ENCODE results near the gene TMEM117. TPM values are rescaled to one million over a fixed set of nuclear protein-coding genes. Genes with fewer than 3 reads are reported as not detected.
"Not testable (repeated sequence)": the region's sequence is repeated elsewhere in the genome, so short reads cannot be mapped to it uniquely, and the experiment has no call there.

TMEM117 gene
- total RNA-seq, 1 donor from 2014 or later: 3.8 TPM

DNA sequence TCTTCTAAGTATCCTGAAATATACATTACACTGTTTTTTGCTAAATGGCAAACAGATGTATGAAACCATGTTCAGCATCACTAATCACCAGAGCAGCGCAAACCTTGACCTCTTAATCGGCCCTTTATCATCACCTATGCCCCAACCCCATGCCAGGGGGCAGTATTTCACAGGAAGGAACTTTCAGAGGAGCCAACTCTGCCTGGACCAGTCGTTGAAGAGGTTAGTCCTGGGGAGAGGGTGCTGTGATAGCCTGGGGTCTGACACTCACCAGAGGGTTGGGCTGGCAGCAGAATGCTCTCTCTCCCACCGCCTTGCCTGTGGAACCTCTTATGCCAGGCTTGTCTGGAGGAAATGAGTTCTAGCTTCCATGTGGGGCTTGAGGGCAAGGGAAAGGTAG lies 411.7 kb downstream of the TMEM117 start:
- TF ChIP-seq, protein P1, sequence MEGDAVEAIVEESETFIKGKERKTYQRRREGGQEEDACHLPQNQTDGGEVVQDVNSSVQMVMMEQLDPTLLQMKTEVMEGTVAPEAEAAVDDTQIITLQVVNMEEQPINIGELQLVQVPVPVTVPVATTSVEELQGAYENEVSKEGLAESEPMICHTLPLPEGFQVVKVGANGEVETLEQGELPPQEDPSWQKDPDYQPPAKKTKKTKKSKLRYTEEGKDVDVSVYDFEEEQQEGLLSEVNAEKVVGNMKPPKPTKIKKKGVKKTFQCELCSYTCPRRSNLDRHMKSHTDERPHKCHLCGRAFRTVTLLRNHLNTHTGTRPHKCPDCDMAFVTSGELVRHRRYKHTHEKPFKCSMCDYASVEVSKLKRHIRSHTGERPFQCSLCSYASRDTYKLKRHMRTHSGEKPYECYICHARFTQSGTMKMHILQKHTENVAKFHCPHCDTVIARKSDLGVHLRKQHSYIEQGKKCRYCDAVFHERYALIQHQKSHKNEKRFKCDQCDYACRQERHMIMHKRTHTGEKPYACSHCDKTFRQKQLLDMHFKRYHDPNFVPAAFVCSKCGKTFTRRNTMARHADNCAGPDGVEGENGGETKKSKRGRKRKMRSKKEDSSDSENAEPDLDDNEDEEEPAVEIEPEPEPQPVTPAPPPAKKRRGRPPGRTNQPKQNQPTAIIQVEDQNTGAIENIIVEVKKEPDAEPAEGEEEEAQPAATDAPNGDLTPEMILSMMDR (conservative IDR thresholded peaks at IDR 0.05; ENCODE audit: low read depth, low read length): peak; percentile 34
- H3K4me3 ChIP-seq (ENCODE audit: low read depth, low read length): no peak overlapping the region
- DNase-seq (ENCODE audit: low read depth): no peak

DNA sequence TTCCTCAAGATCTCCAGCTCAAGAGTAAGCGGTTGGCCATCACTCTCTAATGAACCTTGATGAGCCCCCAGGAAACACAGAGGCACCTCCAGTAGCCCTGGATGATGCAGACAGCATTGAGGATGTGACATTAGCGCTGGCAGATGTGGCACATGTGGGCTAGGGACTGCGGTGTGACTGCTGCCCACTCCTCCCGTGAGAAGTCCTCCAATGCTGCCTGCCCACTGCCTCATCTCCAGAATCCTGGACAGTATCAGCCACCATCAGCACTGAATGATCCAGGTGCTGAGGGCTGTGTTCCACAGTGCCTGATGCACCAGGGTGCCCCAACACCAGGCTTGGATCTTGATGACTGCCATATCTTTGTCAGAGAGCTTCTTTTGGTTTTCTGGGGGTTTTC lies 412.6 kb downstream of the TMEM117 start:
- TF ChIP-seq, protein P1 (conservative IDR thresholded peaks at IDR 0.05; ENCODE audit: low read depth, low read length): no peak

DNA sequence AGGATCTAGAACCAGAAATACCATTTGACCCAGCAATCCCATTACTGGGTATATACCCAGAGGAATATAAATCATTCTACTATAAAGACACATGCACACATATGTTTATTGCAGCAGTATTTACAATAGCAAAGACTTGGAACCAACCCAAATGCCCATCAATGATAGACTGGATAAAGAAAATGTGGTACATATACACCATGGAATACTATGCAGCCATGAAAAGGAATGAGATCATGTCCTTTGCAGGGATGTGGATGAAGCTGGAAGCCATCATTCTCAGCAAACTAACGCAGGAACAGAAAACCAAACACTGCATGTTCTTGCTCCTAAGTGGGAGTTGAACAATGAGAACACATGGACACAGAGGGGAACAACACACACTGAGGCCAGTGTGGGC lies 414.6 kb downstream of the TMEM117 start:
- not testable (repeated sequence) for DNase-seq (ENCODE audit: low read depth); H3K4me3 ChIP-seq (ENCODE audit: low read depth, low read length)

More for the DNA sequence above, 412.6 kb downstream of the TMEM117 start:
- no peak overlapping the region for H3K4me3 ChIP-seq (ENCODE audit: low read depth, low read length)
- DNase-seq (ENCODE audit: low read depth): no peak

DNA sequence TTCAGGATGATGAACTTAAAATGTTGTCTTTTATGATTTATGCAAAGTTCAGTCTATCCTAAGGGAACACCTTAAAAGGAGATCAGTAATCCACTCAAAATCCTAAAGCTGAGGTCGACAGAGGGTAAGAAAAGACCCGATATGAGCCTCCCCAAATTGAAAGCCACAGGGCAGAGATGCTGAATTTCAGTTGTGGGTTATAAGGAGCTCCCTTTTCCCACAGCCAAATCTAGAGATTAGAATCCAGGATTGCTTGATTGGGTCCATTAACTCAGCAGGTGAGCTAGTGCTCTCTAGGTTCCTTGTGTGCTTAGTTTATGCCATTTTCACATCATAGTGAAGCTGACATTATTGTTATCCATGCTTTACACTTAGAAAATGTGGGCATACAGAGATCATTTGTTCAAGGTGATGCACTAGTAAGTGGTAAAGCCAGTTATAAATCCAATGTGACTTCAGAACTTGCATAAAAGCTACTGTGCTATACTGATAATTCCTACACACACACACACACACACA lies 417.5 kb downstream of the TMEM117 start:
- DNase-seq (ENCODE audit: low read depth): no peak
- no peak overlapping the region for H3K4me3 ChIP-seq (ENCODE audit: low read depth, low read length)
- TF ChIP-seq, protein P1 (conservative IDR thresholded peaks at IDR 0.05; ENCODE audit: low read depth, low read length): no peak

DNA sequence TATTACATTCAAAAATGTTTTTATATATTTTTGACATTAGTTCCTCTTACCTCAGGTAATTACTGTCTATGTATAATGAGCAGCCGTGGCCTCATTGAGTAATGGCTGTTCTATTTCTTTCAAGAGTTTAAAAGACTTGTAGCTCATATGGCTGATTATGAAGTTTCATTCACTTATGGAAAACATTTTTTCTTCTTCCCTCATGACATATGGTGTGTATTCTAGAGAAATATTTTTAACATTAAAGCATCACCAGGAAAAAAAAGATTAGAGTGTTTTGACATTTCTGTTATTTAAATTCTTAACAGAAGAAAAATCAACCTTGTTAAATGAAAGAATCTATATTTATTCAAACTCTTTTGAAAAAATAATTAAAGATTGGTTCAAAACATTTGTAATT lies 422.4 kb downstream of the TMEM117 start:
- H3K4me3 ChIP-seq (ENCODE audit: low read depth, low read length): no peak overlapping the region
- TF ChIP-seq, protein P1 (conservative IDR thresholded peaks at IDR 0.05; ENCODE audit: low read depth, low read length): no peak
- no peak for DNase-seq (ENCODE audit: low read depth)

DNA sequence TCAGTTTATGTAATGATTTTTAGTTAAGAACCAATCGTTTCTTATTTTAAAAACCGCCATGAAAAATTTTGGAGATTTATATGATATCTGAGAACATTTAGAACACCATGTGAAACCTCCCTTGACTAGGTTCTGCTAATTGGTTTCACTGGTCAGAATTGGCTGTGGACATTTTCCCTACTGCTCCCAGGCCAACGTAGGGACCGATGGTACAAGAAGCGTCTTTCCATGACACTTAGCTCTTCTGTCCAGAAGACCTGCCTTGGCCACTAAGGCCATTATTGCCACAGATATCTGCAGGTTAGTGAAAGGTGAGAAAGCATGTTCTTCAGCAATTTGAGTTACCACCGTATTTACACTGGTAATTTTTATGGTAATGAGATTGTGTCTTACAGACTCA lies 424.0 kb downstream of the TMEM117 start:
- TF ChIP-seq, protein P1 (conservative IDR thresholded peaks at IDR 0.05; ENCODE audit: low read depth, low read length): no peak
- H3K4me3 ChIP-seq (ENCODE audit: low read depth, low read length): no peak overlapping the region
- no peak for DNase-seq (ENCODE audit: low read depth)

DNA sequence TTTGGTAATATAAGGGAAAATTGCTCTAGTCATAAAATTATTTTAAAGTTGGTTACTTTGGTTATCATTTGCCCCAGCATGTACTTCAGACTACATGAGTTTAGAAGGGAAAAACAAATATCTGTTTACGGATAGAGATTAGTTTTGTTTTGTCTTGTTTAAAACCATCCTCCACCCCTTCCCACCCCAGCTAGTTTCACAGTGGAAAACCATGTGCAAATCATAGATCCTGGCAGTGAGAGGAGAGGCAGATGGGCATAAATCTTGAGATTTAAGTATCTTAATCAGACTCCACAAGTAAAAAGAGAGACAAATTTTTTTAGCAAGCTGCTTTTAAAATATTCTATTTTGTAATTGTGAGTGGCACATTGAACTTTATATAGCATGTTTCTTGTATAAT lies 424.7 kb downstream of the TMEM117 start:
- DNase-seq (ENCODE audit: low read depth): no peak
- TF ChIP-seq, protein P1 (conservative IDR thresholded peaks at IDR 0.05; ENCODE audit: low read depth, low read length): no peak
- no peak overlapping the region for H3K4me3 ChIP-seq (ENCODE audit: low read depth, low read length)
